K562 (cell line): Measurements from ENCODE around the gene C1orf105. TPM values are rescaled to one million over a fixed set of nuclear protein-coding genes. Genes with fewer than 3 reads are reported as not detected.
"Not testable (repeated sequence)": the region's sequence is repeated elsewhere in the genome, so short reads cannot be mapped to it uniquely, and the experiment has no call there.

ENCODE experiments used
- ATAC-seq: fragments of 200-7000 bp; cut with Tn5 transposase; 3 replicates; pipeline ENCODE4 v1.9.1; 2020; ENCODE audit warnings: moderate library complexity
- BruUV-seq: library from RNA; stranded (reverse); fragments of 400-500 nt; replicated peaks from 2 replicates; lab custom pipeline; 2021; lab: Mats Ljungman, UMichigan
- CTCF ChIA-PET: fragments of 300-600 bp; formaldehyde crosslinking; extraction: SDS; loops from one replicate; lab custom pipeline; 2021; ENCODE audit warnings: low intra/inter-chr PET ratio; lab: Yijun Ruan, JAX
- POLR2A ChIA-PET: fragments of 300-600, 350-650 bp; sonication (Branson Sonifier 250); formaldehyde crosslinking; extraction: SDS; loops from one replicate; lab custom pipeline; 2021; ENCODE audit warnings: antibody characterized with exemption, inconsistent platforms; lab: Yijun Ruan, JAX
- DNase-seq, 4 experiments: peaks; one replicate each; pipeline versions ENCODE4 v3.0.0 to v3.0.0-alpha.2; 2011 to 2018; ENCODE audit warnings: low spot score in 3 of 4, mixed read lengths in 3 of 4; ENCODE audit errors: extremely low read depth in 1 of 4
- FAIRE-seq: peaks from 2 replicates; lab custom pipeline; 2011; peaks lifted over from hg19 to GRCh38; lab: Jason Lieb, UNC
- H2AFZ ChIP-seq: 2 replicates; pipeline ENCODE4 v1.6.0; 2011; ENCODE audit warnings: low read depth, low read length, control low read depth, inconsistent platforms
- H3K27ac ChIP-seq: fragments of 200-600 bp; 3 replicates; pipeline ENCODE4 v1.8.0; 2011; ENCODE audit warnings: low read depth, mild to moderate bottlenecking, control low read depth, inconsistent platforms, low read length, moderate library complexity, mixed read lengths; ENCODE audit errors: extremely low read depth
- H3K27me3 ChIP-seq, 2 experiments: fragments of 300-600 bp in 1 of 2; 2 replicates in 1 of 2; 3 replicates in 1 of 2; pipeline versions ENCODE4 v1.6.0 to v1.8.0; 2011; ENCODE audit warnings: inconsistent platforms in 2 of 2, low read length in 2 of 2, mild to moderate bottlenecking in 1 of 2, mixed read lengths in 1 of 2, moderate library complexity in 1 of 2; ENCODE audit not compliant: control insufficient read depth in 2 of 2, insufficient read depth in 2 of 2
- H3K36me3 ChIP-seq: fragments of 300-600 bp; 3 replicates; pipeline ENCODE4 v1.8.0; 2011; ENCODE audit warnings: mild to moderate bottlenecking, low read length, inconsistent platforms; ENCODE audit not compliant: control insufficient read depth, insufficient read depth
- H3K4me1 ChIP-seq, 2 experiments: fragments of 200-600 bp in 1 of 2; replicated peaks in 1 of 2; 2 replicates in 1 of 2; 3 replicates in 1 of 2; pipeline versions ENCODE4 v1.5.1 to v1.8.0; 2011; ENCODE audit warnings: inconsistent platforms in 2 of 2, low read length in 2 of 2, mild to moderate bottlenecking in 1 of 2, mixed read lengths in 1 of 2, moderate library complexity in 1 of 2; ENCODE audit not compliant: control insufficient read depth in 2 of 2, insufficient read depth in 2 of 2
- H3K4me2 ChIP-seq: 2 replicates; pipeline ENCODE4 v1.6.1; 2011; ENCODE audit warnings: low read length, control low read depth, inconsistent platforms, mixed read lengths; ENCODE audit not compliant: insufficient read depth
- H3K4me3 ChIP-seq: fragments of 200-600 bp; sonication (generic), shearing (Covaris generic); 2 replicates; pipeline ENCODE4 v1.5.1; 2016; ENCODE audit warnings: control low read depth, inconsistent platforms
- H3K79me2 ChIP-seq: fragments of 200-600 bp; 3 replicates; pipeline ENCODE4 v1.8.0; 2011; ENCODE audit warnings: low read length, inconsistent platforms; ENCODE audit not compliant: control insufficient read depth, insufficient read depth
- H3K9ac ChIP-seq, 2 experiments: 2 replicates each; pipeline versions ENCODE4 v1.6.0 to v1.6.1; 2011; ENCODE audit warnings: low read depth in 2 of 2, low read length in 2 of 2, control low read depth in 1 of 2, inconsistent platforms in 1 of 2, mild to moderate bottlenecking in 1 of 2, mixed read lengths in 1 of 2; ENCODE audit not compliant: insufficient read depth in 1 of 2
- H3K9me1 ChIP-seq: one replicate; pipeline ENCODE4 v1.6.0; 2011; ENCODE audit warnings: inconsistent platforms, mild to moderate bottlenecking, low read length, moderate library complexity; ENCODE audit not compliant: control insufficient read depth, insufficient read depth
- H3K9me3 ChIP-seq: replicated peaks from 2 replicates; pipeline ENCODE4 v1.5.1; 2011; ENCODE audit warnings: low read depth, low read length, inconsistent platforms; ENCODE audit not compliant: control insufficient read depth, insufficient read depth
- H4K20me1 ChIP-seq: replicated peaks from 2 replicates; pipeline ENCODE4 v1.6.1; 2011; ENCODE audit warnings: low read length, inconsistent platforms, mixed read lengths; ENCODE audit not compliant: control insufficient read depth, insufficient read depth
- ARID4B ChIP-seq: sonication (generic); formaldehyde crosslinking; IDR thresholded peaks from 2 replicates; pipeline ENCODE4 v1.8.0; 2022; ENCODE audit warnings: mild to moderate bottlenecking, missing genetic modification reagents
- CCNT2 ChIP-seq: IDR thresholded peaks from 2 replicates; pipeline ENCODE4 v1.6.1; 2011; ENCODE audit warnings: borderline replicate concordance, low read depth, mild to moderate bottlenecking, moderate library complexity, mixed read lengths, low read length; ENCODE audit not compliant: insufficient read length; ENCODE audit errors: extremely low read depth
- FOSL1 ChIP-seq: fragments of 200-800 bp; sonication (Bioruptor generic); conservative IDR thresholded peaks from 2 replicates; pipeline ENCODE4 v1.6.1; 2016; ENCODE audit warnings: missing genetic modification characterization, missing compliant biosample characterization
- PHB ChIP-seq: fragments of 250-450 bp; sonication (Bioruptor Pico); IDR thresholded peaks from 2 replicates; pipeline ENCODE4 v1.5.0; 2021
- RBM25 ChIP-seq: fragments of 200-400 bp; formaldehyde crosslinking; IDR thresholded peaks from 2 replicates; pipeline ENCODE4 v1.6.1; 2018; ENCODE audit warnings: low read length, low read depth, moderate library complexity; ENCODE audit not compliant: severe bottlenecking
- ZNF124 ChIP-seq: sonication (generic); formaldehyde crosslinking; IDR thresholded peaks from 2 replicates; pipeline ENCODE4 v1.8.1; 2022; ENCODE audit warnings: missing genetic modification reagents
- ZNF398 ChIP-seq: fragments of 250-450 bp; sonication (Bioruptor Pico); IDR thresholded peaks from 2 replicates; pipeline ENCODE4 v1.8.0; 2021; ENCODE audit warnings: moderate library complexity, mild to moderate bottlenecking, inconsistent platforms
- WGBS: fragments of 100-300 bp; shearing (Covaris generic); methylation state at CpG from one replicate; pipeline ENCODE4 v1.1.6; 2016; ENCODE audit warnings: low coverage, mixed read lengths; ENCODE audit not compliant: insufficient coverage; ENCODE audit errors: missing lambda C conversion rate; 5-methylcytosine and 5-hydroxymethylcytosine counted together
- in situ Hi-C: fragments of 300-500 bp; cut with MboI; formaldehyde crosslinking; loops from 4 replicates; pipeline ENCODE4 v1.15.0; 2018; ENCODE audit warnings: inconsistent platforms, mixed read lengths
- intact Hi-C: fragments of 100-400 bp; cut with micrococcal nuclease; formaldehyde crosslinking; loops from 2 replicates; pipeline ENCODE4 v1.14.2; 2022
- polyA plus RNA-seq, 8 experiments: library from polyadenylated mRNA; depleted of rRNA in 4 of 8; stranded (reverse) in 5 of 8; unstranded in 3 of 8; fragments of >200 nt; fragmentation: Nextera tagmentation in 2 of 8; fragmentation: Illumina TruSeq in 1 of 8; extraction: Ambion mirVana in 2 of 8; extraction: Trizol in 1 of 8; gene quantifications; 2 replicates each; pipeline versions ENCODE4 v1.2.1 to v1.2.3, GENCODE V29; 2011 to 2014; ENCODE audit warnings: inconsistent platforms in 1 of 8, missing spikeins in 1 of 8
- total RNA-seq, 7 experiments: library from RNA; depleted of rRNA in 6 of 7; stranded (reverse); fragments of >200 nt in 6 of 7; fragmentation: Illumina TruSeq in 2 of 7; extraction: Trizol in 2 of 7; gene quantifications; 2 replicates each; pipeline versions ENCODE4 v1.2.1 to v1.2.3, GENCODE V29; 2011 to 2021; ENCODE audit warnings: low replicate concordance in 1 of 7

C1orf105 gene
- total and polyA plus RNA-seq, 9 of the 15 experiments (the other 6 are each of a cell fraction or from before 2014, with no cell fraction given): 0.08 TPM; not detected in 8

- TF ChIP-seq ZNF398: no peak
- TF ChIP-seq, all 486 proteins: peak for 3
These were observed at the start of gene C1orf105 (continued) for GRCh38 chr1:172420385-172420784.

GRCh38 chr1:172371646-172372045 lies 48.8 kb upstream of the C1orf105 start:
- H3K36me3 ChIP-seq, DNase-seq, H3K4me3 ChIP-seq, H3K9me1 ChIP-seq, H3K79me2 ChIP-seq, H2AFZ ChIP-seq, H4K20me1 ChIP-seq, POLR2A ChIA-PET, BruUV-seq, H3K4me2 ChIP-seq, FAIRE-seq, intact Hi-C loops, CTCF ChIA-PET, H3K27me3 ChIP-seq, H3K27ac ChIP-seq, H3K9ac ChIP-seq, ATAC-seq, H3K4me1 ChIP-seq, H3K9me3 ChIP-seq, in situ Hi-C loops: not testable (repeated sequence)
- WGBS: 3% methylated on average over 1 of the region's 3 CpGs

GRCh38 chr1:172373864-172374263 lies 46.6 kb upstream of the C1orf105 start:
- Histone ChIP-seq H3K79me2 (no peaks in the 10 kb centered on the region), H3K4me1 (no peaks in the 10 kb centered on the region), H3K4me3 (no peak overlapping the region), H3K9me1 (no peaks in the 10 kb centered on the region), H2AFZ (no peak overlapping the region), H3K27ac (no peak overlapping the region), H3K36me3 (no peaks in the 10 kb centered on the region), H3K9ac (no peak overlapping the region), H3K27me3 (no peaks in the 10 kb centered on the region), H3K9me3 (no peaks in the 10 kb centered on the region), H3K4me2 (no peak overlapping the region), H4K20me1 (no peaks in the 10 kb centered on the region)
- CTCF ChIA-PET: no interaction called here
- DNase-seq: no peak
- no TSS peak for BruUV-seq
- WGBS: 0% methylated on average over 1 of the region's 1 CpG
- POLR2A ChIA-PET: no interaction called here
- no peak for ATAC-seq
- in situ Hi-C loops (no loop called here), intact Hi-C loops (no loop called here)
- no peak for FAIRE-seq
- TF ChIP-seq RBM25 (no peak), CCNT2 (no peak), ZNF124 (no peak), FOSL1 (tag) (peak; percentile 30; the same call in 1 of the 2 replicates), ARID4B (CRISPR knock-in tag) (no peak), PHB (CRISPR knock-in tag) (no peak)
